HG02884 (cell line): Measurements from ENCODE around the gene FOXN1.

Experiments
- ATAC-seq: cut with Tn5 transposase; IDR thresholded peaks from one replicate; pipeline ENCODE4 v1.9.1; 2021; ENCODE audit warnings: mild to moderate bottlenecking, moderate library complexity; ENCODE audit not compliant: unreplicated experiment

The FOXN1 gene

GRCh38 chr17:28544402-28545140, 38.4 kb downstream of the FOXN1 start:
- ATAC-seq, result no peak

- no peak for ATAC-seq
Observed at GRCh38 chr17:28545141-28545503, 39.0 kb downstream of the FOXN1 start.

- no peak for ATAC-seq
Observed at GRCh38 chr17:28545787-28546415, 39.8 kb downstream of the FOXN1 start.

GRCh38 chr17:28547096-28547622, 41.0 kb downstream of the FOXN1 start:
- ATAC-seq, result no peak

GRCh38 chr17:28547623-28548416, 41.7 kb downstream of the FOXN1 start:
- ATAC-seq, result no peak

GRCh38 chr17:28548417-28549130, 42.4 kb downstream of the FOXN1 start:
- ATAC-seq, result no peak

- ATAC-seq, result no peak
Observed at GRCh38 chr17:28549236-28550132, 43.3 kb downstream of the FOXN1 start.

GRCh38 chr17:28550858-28551257, 44.7 kb downstream of the FOXN1 start:
- no peak for ATAC-seq

GRCh38 chr17:28551421-28552175, 45.5 kb downstream of the FOXN1 start:
- no peak for ATAC-seq

- no peak for ATAC-seq
Observed at GRCh38 chr17:28552176-28552999, 46.2 kb downstream of the FOXN1 start, which contains the start of gene UNC119. TSS of gene UNC119 (minus strand) at chr17:28552624. CDS start at chr17:28552557, 67 bp downstream.

- no peak for ATAC-seq
Observed at GRCh38 chr17:28553000-28553505, 46.9 kb downstream of the FOXN1 start.

- no peak for ATAC-seq
Observed at GRCh38 chr17:28554565-28554964, 48.4 kb downstream of the FOXN1 start.

- no peak for ATAC-seq
Observed at GRCh38 chr17:28555022-28555421, 48.9 kb downstream of the FOXN1 start.

- ATAC-seq, result no peak
Observed at GRCh38 chr17:28563475-28563874, 57.3 kb downstream of the FOXN1 start.

GRCh38 chr17:28567604-28568003, 61.5 kb downstream of the FOXN1 start:
- no peak for ATAC-seq

GRCh38 chr17:28569446-28569845, 63.3 kb downstream of the FOXN1 start:
- ATAC-seq, result no peak

- ATAC-seq, result no peak
Observed at GRCh38 chr17:28570716-28571360, 64.7 kb downstream of the FOXN1 start.
